ENCODE data around the gene SLC12A1.

The SLC12A1 gene

GRCh38 chr15:48292458-48292857 is 86.4 kb downstream of the SLC12A1 start:
- H3K4me1 ChIP-seq (ENCODE audit: insufficient read depth, low read length, severe bottlenecking): no peaks in the 10 kb centered on the region
- H3K9me2 ChIP-seq (ENCODE audit: low read depth, low read length): no peaks in the 10 kb centered on the region
- no peak overlapping the region for H2AFZ ChIP-seq (ENCODE audit: low read length)

DNA sequence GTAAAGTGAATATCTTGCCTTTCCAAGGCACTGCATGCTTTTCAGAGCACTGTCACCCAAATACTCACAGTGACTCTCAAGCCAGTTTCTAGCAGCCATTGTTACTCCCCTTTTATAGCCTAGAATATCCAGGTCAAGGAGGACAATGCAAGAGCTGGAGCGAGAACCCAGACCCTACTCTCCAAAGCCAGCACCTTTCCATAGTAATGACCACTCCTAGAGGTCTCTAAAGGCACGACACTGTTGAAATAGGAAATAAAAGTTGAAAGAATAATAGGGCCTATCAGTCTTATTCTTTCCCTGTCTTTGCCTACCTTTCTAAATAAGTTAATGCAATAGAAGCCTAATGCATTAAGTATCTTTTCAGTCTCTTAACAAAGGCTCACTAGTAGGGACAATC is 91.6 kb downstream of the SLC12A1 start:
- Histone ChIP-seq H3K27ac (ENCODE audit: low read depth, low read length, poor library complexity, severe bottlenecking) (no peak overlapping the region), H3K36me3 (ENCODE audit: insufficient read depth, low read length) (no peaks in the 10 kb centered on the region), H3K27me3 (ENCODE audit: insufficient read depth, low read length) (no peaks in the 10 kb centered on the region), H4K20me1 (ENCODE audit: insufficient read depth, low read length) (no peaks in the 10 kb centered on the region), H3K4me1 (ENCODE audit: insufficient read depth, low read length, severe bottlenecking) (no peaks in the 10 kb centered on the region), H2AFZ (ENCODE audit: low read length) (no peak overlapping the region), H3K79me2 (ENCODE audit: insufficient read depth, low read length) (no peaks in the 10 kb centered on the region), H3K4me2 (ENCODE audit: low read length) (no peak overlapping the region), H3F3A (ENCODE audit: insufficient read depth, low read length) (no peaks in the 10 kb centered on the region), H3K9ac (ENCODE audit: low read length) (no peak overlapping the region), H3K9me2 (ENCODE audit: low read depth, low read length) (no peaks in the 10 kb centered on the region), H3K9me3 (ENCODE audit: low read length) (no peaks in the 10 kb centered on the region), H3K4me3 (ENCODE audit: low read depth, low read length, poor library complexity, severe bottlenecking) (no peak overlapping the region)
- TF ChIP-seq, protein P1, sequence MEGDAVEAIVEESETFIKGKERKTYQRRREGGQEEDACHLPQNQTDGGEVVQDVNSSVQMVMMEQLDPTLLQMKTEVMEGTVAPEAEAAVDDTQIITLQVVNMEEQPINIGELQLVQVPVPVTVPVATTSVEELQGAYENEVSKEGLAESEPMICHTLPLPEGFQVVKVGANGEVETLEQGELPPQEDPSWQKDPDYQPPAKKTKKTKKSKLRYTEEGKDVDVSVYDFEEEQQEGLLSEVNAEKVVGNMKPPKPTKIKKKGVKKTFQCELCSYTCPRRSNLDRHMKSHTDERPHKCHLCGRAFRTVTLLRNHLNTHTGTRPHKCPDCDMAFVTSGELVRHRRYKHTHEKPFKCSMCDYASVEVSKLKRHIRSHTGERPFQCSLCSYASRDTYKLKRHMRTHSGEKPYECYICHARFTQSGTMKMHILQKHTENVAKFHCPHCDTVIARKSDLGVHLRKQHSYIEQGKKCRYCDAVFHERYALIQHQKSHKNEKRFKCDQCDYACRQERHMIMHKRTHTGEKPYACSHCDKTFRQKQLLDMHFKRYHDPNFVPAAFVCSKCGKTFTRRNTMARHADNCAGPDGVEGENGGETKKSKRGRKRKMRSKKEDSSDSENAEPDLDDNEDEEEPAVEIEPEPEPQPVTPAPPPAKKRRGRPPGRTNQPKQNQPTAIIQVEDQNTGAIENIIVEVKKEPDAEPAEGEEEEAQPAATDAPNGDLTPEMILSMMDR (IDR thresholded peaks at IDR 0.05; ENCODE audit: low read length): no peak
- no peak for TF ChIP-seq EZH2 (IDR thresholded peaks at IDR 0.05; ENCODE audit: borderline replicate concordance, low read length)

More at GRCh38 chr15:48292458-48292857, 86.4 kb downstream of the SLC12A1 start:
- TF ChIP-seq, protein P1 (IDR thresholded peaks at IDR 0.05; ENCODE audit: low read length): no peak
- no peak for TF ChIP-seq EZH2 (IDR thresholded peaks at IDR 0.05; ENCODE audit: borderline replicate concordance, low read length)
- Histone ChIP-seq H4K20me1 (ENCODE audit: insufficient read depth, low read length) (no peaks in the 10 kb centered on the region), H3K4me3 (ENCODE audit: low read depth, low read length, poor library complexity, severe bottlenecking) (no peak overlapping the region), H3K79me2 (ENCODE audit: insufficient read depth, low read length) (no peaks in the 10 kb centered on the region), H3K36me3 (ENCODE audit: insufficient read depth, low read length) (no peaks in the 10 kb centered on the region), H3K27ac (ENCODE audit: low read depth, low read length, poor library complexity, severe bottlenecking) (no peak overlapping the region), H3K27me3 (ENCODE audit: insufficient read depth, low read length) (no peaks in the 10 kb centered on the region), H3K9me3 (ENCODE audit: low read length) (no peaks in the 10 kb centered on the region), H3K4me2 (ENCODE audit: low read length) (no peak overlapping the region), H3K9ac (ENCODE audit: low read length) (no peak overlapping the region), H3F3A (ENCODE audit: insufficient read depth, low read length) (no peaks in the 10 kb centered on the region)

GRCh38 chr15:48298914-48299313 is 92.8 kb downstream of the SLC12A1 start:
- H3K36me3 ChIP-seq (ENCODE audit: insufficient read depth, low read length): no peaks in the 10 kb centered on the region
- no peak overlapping the region for H3K27ac ChIP-seq (ENCODE audit: low read depth, low read length, poor library complexity, severe bottlenecking)
- H3K4me2 ChIP-seq (ENCODE audit: low read length): no peak overlapping the region
- TF ChIP-seq EZH2 (IDR thresholded peaks at IDR 0.05; ENCODE audit: borderline replicate concordance, low read length): no peak
- TF ChIP-seq, protein P1 (IDR thresholded peaks at IDR 0.05; ENCODE audit: low read length): no peak
- H3K27me3 ChIP-seq (ENCODE audit: insufficient read depth, low read length): no peaks in the 10 kb centered on the region
- H3K4me1 ChIP-seq (ENCODE audit: insufficient read depth, low read length, severe bottlenecking): no peaks in the 10 kb centered on the region
- no peak overlapping the region for H3K9ac ChIP-seq (ENCODE audit: low read length)
- H3K4me3 ChIP-seq (ENCODE audit: low read depth, low read length, poor library complexity, severe bottlenecking): no peak overlapping the region
- no peaks in the 10 kb centered on the region for H3K9me2 ChIP-seq (ENCODE audit: low read depth, low read length)
- no peaks in the 10 kb centered on the region for H3F3A ChIP-seq (ENCODE audit: insufficient read depth, low read length)
- no peaks in the 10 kb centered on the region for H4K20me1 ChIP-seq (ENCODE audit: insufficient read depth, low read length)
- H3K9me3 ChIP-seq (ENCODE audit: low read length): no peaks in the 10 kb centered on the region
- H2AFZ ChIP-seq (ENCODE audit: low read length): no peak overlapping the region
- no peaks in the 10 kb centered on the region for H3K79me2 ChIP-seq (ENCODE audit: insufficient read depth, low read length)
